A549 (cell line): ENCODE results near the gene TMEM141.

Experiments used
- CEBPB ChIP-seq, 2 experiments: fragments of >200 bp in 1 of 2; sonication (Bioruptor Twin) in 1 of 2; formaldehyde crosslinking in 1 of 2; IDR thresholded peaks; 2 replicates each; pipeline ENCODE4 v1.6.1; 2012 to 2016
- CHD2 ChIP-seq: fragments of 150-350 bp; IDR thresholded peaks from 2 replicates; pipeline ENCODE4 v1.6.1; 2014; ENCODE audit warnings: low read length; ENCODE audit not compliant: partially characterized antibody
- CTCF ChIP-seq: fragments of >200 bp; sonication (Bioruptor Twin); formaldehyde crosslinking; IDR thresholded peaks from 3 replicates; pipeline ENCODE4 v1.5.1; 2016
- E2F6 ChIP-seq: IDR thresholded peaks from 2 replicates; pipeline ENCODE4 v1.6.1; 2012; ENCODE audit warnings: low read depth, borderline replicate concordance
- EHF ChIP-seq: fragments of 250-450 bp; sonication (Bioruptor Pico); IDR thresholded peaks from 2 replicates; pipeline ENCODE4 v1.5.0; 2020; ENCODE audit warnings: mild to moderate bottlenecking
- EP300 ChIP-seq, 2 experiments: fragments of >200 bp; sonication (Bioruptor Twin); formaldehyde crosslinking; IDR thresholded peaks; 2 replicates in 1 of 2; 3 replicates in 1 of 2; pipeline ENCODE4 v1.6.1; 2016 to 2017
- ESRRA ChIP-seq: fragments of 150-350 bp; IDR thresholded peaks from 2 replicates; pipeline ENCODE4 v1.6.1; 2014; ENCODE audit warnings: mild to moderate bottlenecking, low read length, borderline replicate concordance
- HEYL ChIP-seq: fragments of 250-450 bp; sonication (Bioruptor Pico); IDR thresholded peaks from 2 replicates; pipeline ENCODE4 v1.8.0; 2021; ENCODE audit warnings: mild to moderate bottlenecking, moderate library complexity
- HMGXB4 ChIP-seq: fragments of 250-450 bp; sonication (Bioruptor Pico); IDR thresholded peaks from 2 replicates; pipeline ENCODE4 v1.5.0; 2021; ENCODE audit warnings: mild to moderate bottlenecking, moderate library complexity, borderline replicate concordance
- POLR2A ChIP-seq: IDR thresholded peaks from 2 replicates; pipeline ENCODE4 v1.6.1; 2012; ENCODE audit warnings: mild to moderate bottlenecking, low read length
- RCOR1 ChIP-seq: fragments of 150-350 bp; IDR thresholded peaks from 2 replicates; pipeline ENCODE4 v1.6.1; 2014; ENCODE audit warnings: antibody characterized with exemption, low read length, low read depth
- RFX5 ChIP-seq: fragments of 450-650 bp; IDR thresholded peaks from 2 replicates; pipeline ENCODE4 v1.7.1; 2014; ENCODE audit warnings: antibody characterized with exemption, mild to moderate bottlenecking, moderate library complexity

- no peak for TF ChIP-seq HMGXB4 (CRISPR knock-in tag)
- TF ChIP-seq CTCF = no peak
- TF ChIP-seq HEYL (CRISPR knock-in tag) = no peak
- no peak for TF ChIP-seq CEBPB (IDR thresholded peaks at IDR 0.05)
- no peak for TF ChIP-seq E2F6
- no peak for TF ChIP-seq RFX5
- TF ChIP-seq POLR2A = no peak
- no peak for TF ChIP-seq EP300 (IDR thresholded peaks at IDR 0.05)
- no peak for TF ChIP-seq RCOR1
- no peak for TF ChIP-seq CHD2
- no peak for TF ChIP-seq ESRRA
- no peak for TF ChIP-seq EHF
Observed at GRCh38 chr9:136754059-136754572, 37.0 kb upstream of the TMEM141 start.
